Measurements from ENCODE around the gene ECPAS.
"Not testable (repeated sequence)": the region's sequence is repeated elsewhere in the genome, so short reads cannot be mapped to it uniquely, and the experiment has no call there.

The ECPAS gene

DNA sequence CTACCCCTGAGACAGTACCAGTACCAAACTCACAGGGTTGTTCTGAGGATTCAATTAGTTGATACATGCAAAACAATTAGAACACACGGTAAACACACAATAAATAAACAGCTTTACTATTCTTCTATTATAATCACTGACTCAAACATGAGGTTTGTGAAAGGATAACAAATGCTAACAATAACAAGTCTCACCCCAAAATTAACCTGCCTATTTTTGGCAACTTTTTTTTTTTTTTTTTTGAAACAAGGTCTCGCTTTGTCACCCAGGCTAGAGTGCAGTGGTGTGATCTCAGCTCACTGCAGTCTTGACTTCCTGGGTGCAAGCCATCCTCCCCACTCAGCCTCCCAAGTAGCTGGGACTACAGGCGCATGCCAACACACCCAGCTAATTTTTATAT is 6.5 kb downstream of the ECPAS start:
- DNase-seq (ENCODE audit: low spot score), result no peak

DNA sequence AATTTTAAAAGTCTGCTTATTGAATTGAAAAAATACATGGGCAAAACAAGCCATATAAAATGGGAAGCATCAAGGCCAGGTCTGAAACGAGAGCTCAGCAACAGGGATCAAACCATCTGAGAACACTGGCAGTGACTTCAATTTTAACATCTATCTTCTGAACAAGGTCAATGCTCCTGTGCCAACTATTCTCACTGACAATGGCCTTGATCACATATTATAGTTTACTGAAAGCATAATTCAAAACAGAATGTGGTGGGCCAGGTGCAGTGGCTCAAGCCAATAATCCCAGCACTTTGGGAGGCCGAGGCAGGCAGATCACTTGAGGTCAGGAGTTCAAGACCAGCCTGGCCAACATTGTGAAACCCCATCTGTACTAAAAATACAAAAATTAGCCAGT is 9.0 kb downstream of the ECPAS start:
- DNase-seq (ENCODE audit: low spot score), result no peak

DNA sequence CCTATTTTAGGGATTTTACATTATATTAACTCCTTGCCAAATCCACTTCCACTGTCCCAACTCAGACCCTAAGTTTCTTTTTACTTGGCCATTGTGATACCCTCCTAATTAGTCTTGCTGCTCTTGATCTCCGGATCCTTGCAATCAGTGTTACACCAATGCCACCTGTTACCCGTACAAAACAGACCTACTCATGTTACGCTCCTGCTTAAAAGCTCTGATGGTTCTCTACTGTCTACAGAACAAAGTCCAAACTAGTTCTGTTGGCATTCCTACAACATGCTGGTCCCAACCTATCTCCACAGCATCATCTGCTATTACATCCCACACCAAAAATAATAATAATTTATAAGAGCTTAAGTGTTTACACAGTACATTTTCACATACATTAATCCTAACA is 9.8 kb downstream of the ECPAS start:
- DNase-seq (ENCODE audit: low spot score), result no peak

DNA sequence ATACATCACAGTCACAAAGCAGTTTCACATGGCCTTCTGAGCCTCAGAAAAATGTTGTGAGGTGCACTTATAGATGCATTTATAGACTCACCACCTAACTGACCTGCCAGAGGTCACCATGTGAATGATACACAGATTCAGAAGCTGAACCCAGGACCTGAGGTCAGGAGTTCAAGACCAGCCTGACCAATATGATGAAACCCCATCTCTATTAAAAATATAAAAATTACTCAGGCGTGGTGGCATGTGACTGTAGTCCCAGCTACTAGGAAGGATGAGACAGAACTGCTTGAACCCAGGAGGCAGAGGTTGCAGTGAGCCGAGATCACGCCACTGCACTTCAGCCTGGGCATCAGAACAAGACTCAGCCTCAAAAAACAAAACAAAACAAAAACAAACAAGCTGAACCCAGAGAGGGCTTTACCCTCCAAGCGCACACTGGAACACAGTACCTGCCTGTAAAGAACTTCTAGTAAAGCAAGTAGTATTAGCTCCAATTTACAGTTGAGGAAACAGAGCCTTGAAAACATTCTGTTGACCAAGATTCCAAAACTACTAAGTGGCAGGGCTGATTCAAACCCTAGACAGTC is 16.3 kb downstream of the ECPAS start:
- no peak for DNase-seq (ENCODE audit: low spot score)

DNA sequence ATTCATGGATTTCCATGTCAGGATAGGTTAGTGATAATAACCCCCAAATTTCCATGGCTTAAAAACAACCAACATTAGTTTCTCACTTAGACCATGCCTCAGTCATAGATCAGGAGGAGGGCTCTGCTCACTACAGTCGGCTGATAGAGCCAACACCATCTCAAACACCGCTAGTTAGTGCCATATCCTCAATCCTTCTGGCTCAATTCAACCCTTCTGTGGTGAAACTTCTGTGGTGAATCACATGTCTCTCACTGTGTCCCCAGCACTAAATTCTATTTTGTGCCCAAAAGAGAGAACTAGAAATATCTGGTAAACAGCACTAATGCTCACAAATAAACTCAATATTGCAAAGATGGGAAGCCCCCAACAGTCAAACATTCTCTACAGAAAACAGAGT is 21.1 kb downstream of the ECPAS start:
- no peak for DNase-seq (ENCODE audit: low spot score)

DNA sequence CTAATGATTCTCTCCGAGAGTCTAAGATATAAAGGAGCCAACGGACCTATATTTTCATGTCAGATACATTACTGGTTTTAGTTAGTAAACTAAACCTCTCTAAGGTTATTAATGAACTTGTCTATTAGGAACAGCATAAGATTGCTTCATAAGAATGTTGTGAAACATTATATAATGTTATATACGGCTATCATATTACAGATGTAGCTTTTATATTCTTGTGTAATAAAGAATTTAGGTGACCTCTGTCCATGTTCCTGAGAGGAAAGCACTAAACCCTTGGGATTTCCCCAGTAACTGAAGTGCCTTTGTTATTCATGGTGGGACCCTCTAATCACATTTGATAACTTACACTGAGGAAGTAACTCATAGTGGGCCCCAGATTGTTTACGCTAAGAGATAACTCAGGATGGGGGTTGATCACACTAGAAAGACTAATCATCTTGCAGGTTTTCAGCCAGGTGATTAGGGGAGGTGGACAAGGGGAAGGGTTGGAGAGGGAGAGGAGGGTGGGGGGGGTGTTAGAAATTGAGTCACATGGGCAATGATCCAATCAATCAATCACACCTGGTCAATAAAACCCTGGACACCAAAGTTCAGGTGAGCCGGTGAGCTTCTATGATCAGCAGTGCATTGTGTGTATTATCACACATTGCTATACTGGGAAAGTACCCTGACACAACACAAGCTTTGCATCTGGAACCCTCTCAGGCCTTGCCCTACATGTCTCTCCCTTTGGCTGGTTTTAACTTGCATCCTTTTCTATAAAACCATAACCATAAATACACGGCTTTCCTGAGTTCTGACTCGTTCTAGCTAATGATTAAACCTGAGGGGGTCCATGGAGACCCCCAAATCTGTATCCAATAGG is 25.8 kb downstream of the ECPAS start:
- DNase-seq (ENCODE audit: low spot score), result no peak

DNA sequence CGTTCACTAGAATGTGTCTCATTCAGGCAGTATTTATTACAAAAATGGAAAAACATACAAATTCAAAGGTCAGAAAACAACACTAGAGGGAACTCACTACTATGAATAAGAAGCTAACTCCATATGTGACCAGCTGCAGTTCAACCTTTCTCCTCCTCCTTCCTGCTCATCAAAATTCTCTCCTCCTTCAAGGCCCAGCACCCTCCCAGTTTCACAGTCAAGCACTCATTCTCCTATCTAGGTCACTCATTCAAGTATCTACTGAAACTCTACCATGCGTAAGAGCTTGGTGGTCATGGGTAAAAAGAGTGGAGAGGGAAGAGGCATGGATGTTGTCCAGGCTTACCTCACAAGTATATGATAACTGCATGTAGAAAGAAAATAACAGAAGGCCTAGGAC is 27.7 kb downstream of the ECPAS start:
- no peak for DNase-seq (ENCODE audit: low spot score)

DNA sequence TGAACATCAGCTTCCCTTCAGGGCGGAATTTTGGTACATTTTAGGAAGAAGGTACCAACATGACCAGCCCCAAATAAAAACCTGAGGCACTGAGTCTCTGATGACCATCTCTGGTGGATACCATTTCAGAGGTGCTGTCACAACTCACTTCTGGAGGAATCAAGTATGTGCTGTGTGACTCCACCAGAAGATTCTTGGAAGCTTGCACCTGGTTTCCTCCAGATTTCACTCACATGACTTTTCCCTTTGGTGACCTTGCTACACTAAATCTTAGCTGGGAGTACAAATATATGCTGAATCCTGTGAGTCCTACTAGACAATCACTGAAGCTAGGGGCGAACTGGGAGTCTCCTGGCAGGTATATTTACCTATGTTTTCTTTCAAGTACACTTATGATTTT is 28.5 kb downstream of the ECPAS start:
- DNase-seq (ENCODE audit: low spot score), result no peak

DNA sequence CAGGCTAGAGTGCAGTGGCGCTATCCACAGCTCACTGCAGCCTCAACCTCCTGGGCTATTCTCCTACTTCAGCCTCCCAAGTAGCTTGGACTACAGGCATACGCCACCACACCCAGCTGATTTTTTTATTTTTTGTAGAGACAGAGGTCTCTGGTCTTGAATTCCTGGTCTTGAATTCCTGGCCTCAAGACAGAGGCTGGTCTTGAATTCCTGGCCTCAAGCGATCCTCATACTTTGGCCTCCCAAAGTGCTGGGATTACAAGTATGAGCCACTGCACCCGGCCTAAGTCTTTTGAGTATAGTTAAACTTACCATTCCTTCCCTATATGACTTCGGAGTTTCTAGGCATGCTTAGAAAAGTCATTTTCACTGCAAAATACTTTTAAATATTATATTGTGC is 29.4 kb downstream of the ECPAS start:
- DNase-seq (ENCODE audit: low spot score), result no peak

DNA sequence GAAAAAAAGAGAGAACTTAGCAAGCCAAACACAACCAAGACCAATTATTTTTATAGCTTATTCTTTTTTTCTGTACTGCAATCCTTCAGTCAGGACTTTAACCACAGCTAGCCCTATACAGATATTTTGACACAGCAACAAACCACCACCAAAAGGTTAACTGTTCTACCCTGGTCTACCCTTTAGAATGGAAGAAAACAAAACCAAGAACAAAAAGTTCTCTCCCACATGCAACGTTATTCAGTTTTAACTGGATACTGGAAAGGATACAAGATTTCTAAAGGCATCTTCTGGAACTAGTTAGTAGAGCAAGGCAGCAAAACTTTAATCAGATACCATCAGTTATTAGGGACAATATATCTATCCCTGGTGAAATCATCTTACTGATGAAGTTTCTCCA is 32.6 kb downstream of the ECPAS start:
- DNase-seq (ENCODE audit: low spot score), result no peak

DNA sequence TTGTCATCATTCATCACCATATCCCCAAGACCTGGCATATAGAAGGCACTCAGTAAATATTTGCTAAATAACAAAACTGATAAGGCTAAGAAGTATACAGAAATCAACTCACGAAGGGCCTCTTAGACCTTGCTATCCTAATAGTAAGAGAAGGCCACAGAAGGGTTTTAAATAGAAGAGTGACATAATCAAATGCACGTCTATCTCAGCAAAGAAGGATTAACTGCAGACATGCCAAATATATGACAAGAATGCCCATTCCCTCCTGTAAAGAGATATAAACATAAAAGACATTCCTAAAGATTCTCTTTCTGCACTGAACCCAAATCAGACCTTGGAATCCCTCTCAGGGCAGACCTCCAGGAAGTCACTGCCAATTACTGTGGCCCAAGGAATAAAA is 34.1 kb downstream of the ECPAS start:
- no peak for DNase-seq (ENCODE audit: low spot score)

DNA sequence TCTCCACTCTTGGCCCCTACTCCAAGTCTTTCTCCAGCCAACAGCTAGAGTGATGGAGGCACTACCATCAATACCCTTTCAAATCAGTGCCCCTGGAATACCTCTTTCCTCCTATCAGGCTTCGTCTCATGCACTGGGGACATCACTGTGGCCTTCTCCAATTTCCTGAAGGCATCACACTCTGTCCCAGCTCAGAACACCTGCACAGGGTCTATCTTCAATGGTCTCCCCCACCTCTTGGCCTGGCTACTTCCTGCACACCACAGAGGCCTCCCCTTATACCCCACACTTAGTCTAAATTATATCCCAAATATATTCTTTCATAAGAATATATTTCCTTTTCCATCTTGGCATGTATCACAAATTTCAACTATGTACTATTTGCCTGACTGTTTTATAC is 34.5 kb downstream of the ECPAS start:
- DNase-seq (ENCODE audit: low spot score), result no peak

DNA sequence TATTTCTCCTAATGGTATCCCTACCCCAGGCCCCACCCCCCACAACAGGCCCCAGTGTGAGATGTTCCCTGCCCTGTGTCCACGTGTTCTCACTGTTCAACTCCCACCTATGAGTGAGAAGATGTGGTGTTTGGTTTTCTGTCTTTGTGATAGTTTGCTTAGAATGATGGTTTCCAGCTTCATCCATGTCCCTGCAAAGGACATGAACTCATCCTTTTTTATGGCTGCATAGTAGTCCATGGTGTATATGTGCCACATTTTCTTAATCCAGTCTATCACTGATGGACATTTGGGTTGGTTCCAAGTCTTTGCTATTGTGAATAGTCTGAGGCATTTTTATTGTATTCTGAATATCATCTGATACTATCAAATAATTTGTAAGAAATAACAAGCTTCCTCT is 38.4 kb downstream of the ECPAS start:
- not testable (repeated sequence) for DNase-seq (ENCODE audit: low spot score)

DNA sequence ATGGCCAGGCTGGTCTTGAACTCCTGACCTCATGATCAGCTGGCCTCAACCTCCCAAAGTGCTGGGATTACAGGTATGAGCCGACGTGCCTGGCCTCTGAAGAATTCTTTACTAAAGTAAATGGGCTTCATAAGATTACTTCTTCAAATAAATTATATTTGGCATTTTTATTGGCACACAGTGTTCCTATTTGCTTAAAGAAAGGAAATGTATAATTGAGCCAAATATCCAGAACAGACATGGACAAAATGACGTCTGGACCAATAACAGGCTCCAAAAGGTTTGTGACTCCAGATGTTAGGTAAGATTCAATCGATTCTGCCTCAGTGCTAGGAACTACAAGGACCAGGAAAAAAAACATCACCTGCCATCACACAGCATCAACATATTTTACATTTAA is 40.7 kb downstream of the ECPAS start:
- DNase-seq (ENCODE audit: low spot score), result no peak

DNA sequence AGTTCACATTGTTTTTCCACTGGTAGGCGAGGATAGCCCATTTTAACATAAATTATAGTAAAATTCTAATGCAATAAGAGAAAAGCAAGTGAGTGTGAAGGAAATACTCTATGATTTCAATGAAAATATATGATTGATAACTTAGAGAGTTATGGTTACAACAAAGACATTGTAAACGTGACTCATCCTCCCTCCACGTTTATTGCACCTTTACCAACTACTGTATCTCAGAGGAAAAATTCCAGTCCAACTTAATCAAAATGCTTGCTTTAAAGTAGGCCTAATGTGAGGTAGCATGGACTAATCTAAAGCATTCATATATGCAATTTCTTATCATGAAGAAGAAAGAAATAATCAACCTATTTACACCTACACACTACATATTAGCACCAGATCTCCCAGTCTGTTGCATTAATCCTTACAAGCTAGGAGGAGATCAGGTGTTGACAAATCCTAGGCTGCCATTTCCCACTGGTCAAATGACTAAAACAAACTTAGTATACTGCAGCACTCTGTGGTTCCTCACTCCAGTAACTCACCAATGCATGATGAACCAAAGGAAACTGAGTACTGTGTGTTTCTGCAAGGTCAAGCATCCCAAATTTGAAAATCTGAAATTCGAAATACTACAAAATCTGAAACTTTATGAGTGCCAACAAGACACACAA is 41.7 kb downstream of the ECPAS start:
- no peak for DNase-seq (ENCODE audit: low spot score)

DNA sequence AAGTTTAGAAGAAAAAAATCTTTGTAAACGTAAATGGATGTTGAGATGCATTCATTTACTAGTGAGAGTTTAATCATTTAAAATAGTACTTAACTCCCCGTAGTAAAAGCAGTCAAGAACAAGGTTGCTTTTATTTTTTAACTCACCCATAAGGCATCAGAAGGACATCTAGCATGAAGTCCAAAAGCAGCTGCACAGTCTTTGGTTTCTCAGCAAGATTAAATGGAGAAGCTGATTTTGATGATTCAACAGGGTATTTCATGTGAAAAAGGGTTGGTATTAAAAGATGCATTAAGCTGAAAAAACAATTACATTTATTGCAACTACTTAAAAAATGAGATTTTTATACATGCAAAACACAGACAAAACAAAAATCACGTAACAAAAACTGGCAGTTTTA is 44.0 kb downstream of the ECPAS start:
- DNase-seq (ENCODE audit: low spot score), result no peak

DNA sequence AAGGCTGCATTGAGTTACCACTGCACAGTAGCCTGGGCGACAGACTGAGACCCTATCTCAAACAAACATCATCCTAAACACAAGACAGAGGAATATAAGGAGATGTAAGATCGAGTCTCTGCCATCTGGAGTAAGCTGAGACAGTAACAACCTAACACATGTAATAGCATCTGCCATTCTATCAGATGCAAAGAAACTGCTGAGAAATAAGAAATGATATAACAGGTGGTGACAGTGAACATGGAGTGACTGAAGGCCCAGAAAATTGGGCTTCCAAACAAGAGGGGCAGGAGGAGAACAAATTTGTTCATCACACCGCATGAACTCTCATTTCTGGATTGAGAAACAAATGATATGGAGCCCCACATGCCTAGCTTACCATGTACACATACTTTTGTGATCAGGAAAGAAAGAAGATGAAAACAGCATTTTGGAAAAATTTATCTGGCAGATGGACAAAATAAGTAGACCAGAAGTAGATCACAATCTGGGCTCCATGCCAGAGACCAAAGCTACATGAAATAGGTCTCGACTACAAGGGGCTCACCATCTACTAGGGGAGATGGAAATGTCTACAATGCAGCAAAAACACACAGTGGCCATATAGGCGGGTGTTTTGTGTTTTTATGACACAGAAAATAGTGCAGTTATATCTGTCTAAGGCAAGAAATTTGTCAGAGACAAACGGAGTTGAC is 45.5 kb downstream of the ECPAS start:
- no peak for DNase-seq (ENCODE audit: low spot score)

DNA sequence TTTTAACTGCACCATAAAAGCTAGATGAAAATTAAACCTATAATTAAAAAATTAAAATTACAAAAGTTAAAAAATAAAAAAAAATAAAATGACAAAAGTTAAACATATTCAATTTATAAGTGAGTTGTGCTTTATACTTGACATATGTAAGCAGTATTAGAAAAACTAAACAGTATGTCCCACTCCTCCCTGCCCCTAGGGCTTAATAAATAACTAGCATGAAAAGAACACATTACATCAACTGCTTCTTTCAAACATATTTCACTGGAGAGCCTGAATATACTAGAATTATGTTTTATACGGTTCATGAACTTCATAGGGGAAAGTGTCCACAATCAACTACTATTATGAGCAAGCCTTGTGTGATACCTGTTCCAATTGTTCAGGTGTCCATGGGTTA is 47.6 kb downstream of the ECPAS start:
- no peak for DNase-seq (ENCODE audit: low spot score)

DNA sequence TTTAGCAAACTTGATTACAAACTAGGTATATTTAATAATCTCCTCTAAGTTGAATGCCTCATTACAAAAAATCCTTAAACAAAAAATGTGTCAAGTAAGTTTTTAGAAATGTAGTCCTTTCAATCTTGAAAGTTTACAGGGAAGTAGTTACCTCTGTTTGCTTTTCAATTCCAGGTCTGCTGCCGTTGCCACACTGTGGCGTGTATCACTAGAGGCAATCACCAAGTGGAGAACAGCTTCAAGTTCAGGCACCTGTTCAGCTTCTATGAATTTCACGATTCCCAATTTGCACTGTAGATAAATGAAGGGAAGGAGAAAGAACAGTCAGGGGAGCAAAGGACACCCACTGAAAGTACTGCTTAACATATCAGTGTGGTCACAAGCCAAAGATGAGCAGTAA is 51.1 kb downstream of the ECPAS start:
- no peak for DNase-seq (ENCODE audit: low spot score)

DNA sequence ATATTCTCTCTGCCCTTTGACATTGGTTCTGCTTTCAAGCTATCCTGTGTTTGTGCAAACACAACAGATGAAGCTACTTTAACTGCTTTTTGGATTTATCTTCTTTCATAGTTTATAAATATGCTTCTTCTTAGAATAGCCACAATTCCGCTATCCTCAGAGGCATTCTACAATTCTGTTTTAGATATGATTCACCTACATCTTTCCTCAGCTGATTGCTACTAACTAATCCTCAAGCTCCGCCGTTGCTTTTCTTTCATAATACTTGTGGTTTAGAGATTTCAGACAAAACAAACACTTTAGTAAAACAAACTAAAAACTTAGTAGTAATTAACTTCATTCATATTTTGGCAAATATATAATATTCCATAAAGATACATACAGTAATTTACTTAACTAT is 52.5 kb downstream of the ECPAS start:
- no peak for DNase-seq (ENCODE audit: low spot score)

DNA sequence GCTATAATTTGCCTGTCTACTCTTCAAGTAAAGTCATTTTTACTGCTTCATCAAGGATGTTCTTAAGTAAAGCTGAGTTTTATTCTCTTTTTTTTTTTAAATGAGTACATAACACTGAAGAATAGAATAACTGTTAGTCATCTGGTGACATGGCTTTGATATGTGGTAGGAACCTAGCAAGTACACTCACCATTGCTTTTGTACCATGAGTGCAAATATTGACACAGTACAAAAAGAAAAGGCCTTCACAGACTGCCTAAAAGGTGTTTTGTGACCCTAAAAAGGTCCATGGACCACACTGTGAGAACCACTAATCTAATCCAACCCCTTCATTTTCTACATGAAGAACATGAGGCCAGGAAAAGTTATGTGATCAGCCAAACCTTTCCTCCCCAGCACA is 55.0 kb downstream of the ECPAS start:
- no peak for DNase-seq (ENCODE audit: low spot score)

DNA sequence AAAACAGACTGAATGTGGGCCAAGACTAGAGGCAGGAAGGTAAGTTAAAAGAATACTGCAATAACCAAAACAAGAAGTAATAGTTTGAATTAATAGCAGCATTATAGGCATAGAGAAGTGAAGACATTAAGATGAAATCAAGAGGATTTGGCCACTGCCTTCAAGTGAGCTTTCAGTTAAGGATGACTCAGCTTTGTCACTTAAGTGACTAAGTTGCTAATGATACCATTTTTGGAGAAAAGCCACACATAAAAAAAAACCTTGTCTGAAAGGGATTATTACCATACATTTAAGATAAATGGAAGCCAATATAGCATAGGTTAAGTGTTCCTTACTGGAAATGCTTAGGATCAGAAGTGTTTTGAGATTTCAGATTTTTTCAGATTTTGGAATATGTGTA is 57.0 kb downstream of the ECPAS start:
- no peak for DNase-seq (ENCODE audit: low spot score)

DNA sequence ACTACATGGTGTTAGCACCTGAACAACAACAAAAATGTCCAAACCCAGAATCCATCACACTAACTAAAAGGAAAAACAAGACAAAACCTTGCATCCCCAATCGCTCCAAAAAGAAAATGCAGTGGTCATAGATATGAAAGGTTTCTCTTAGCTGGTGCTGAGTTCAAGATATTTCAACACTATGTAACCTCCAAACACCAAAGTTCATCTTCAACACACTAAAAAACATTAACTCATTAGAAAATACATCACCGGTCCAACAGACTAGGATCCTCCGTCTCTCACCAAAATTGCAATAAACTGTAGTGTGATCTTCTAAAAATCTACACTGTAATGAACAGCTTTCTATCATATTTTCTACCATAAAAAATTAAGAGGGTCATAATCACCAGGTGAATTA is 60.8 kb downstream of the ECPAS start:
- DNase-seq (ENCODE audit: low spot score), result no peak

All from left forelimb (tissue), 1 donor.